Hematopoietic multipotent progenitor cell (in vitro differentiated cells): ENCODE results near the gene TEDC2. TPM values are rescaled to one million over a fixed set of nuclear protein-coding genes. Genes with fewer than 3 reads are reported as not detected.

Experiments
- DNase-seq, 3 donors: peaks; one replicate each; pipeline ENCODE4 v3.0.0-alpha.2; 2011 to 2015; ENCODE audit warnings: low read depth in 2 of 3, low spot score in 2 of 3
- total RNA-seq: library from RNA; depleted of rRNA; stranded (reverse); fragments of >200 nt; gene quantifications from one replicate; pipeline ENCODE4 v1.2.3, GENCODE V29; 2012

TEDC2 gene
- total RNA-seq, 1 donor, result 6.2 TPM

GRCh38 chr16:2464333-2464732 is 4.4 kb downstream of the TEDC2 start:
- no peak for DNase-seq

DNA sequence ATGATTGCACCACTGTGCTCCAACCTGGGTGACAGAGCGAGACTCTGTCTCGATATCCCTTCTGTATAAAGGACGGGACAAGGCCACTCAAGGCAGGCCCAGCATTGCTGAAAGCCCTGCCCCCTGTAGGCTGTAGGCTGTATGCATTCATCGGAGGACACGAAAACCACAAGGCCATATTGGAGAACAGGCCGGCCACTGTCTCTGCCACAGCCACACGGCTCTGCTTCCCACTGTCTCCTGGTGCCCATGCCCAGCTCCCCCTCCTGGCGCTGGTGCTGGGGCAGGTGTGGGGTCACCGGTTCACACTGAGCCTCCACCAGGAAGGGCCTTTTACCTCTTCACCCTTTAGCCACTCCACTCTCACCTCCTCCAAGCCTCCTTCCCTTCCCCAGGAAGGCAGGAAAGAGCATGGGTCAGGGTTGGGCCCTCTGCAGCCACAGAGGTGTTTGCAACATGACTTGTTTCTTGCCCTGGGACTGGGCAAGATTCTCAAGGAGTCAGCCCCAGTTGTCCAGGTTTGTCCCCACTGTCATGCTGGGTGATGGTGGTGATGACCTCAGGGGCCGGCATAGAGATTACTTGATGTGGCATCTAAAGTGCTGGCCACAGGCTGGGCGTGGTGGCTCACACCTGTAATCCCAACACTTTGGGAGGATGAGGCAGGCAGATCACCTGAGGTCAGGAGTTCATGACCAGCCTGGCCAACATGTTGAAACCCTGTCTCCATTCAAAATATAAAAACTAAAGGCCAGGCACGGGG is 5.9 kb downstream of the TEDC2 start:
- DNase-seq, result peak in 1 of 3 donors; percentile 33

GRCh38 chr16:2466667-2467527 is 7.0 kb downstream of the TEDC2 start:
- no peak for DNase-seq

- peak in 2 of 3 donors; percentile 33 to 39 for DNase-seq
These were observed 7.8 kb downstream of the TEDC2 start for GRCh38 chr16:2467528-2468232.

DNA sequence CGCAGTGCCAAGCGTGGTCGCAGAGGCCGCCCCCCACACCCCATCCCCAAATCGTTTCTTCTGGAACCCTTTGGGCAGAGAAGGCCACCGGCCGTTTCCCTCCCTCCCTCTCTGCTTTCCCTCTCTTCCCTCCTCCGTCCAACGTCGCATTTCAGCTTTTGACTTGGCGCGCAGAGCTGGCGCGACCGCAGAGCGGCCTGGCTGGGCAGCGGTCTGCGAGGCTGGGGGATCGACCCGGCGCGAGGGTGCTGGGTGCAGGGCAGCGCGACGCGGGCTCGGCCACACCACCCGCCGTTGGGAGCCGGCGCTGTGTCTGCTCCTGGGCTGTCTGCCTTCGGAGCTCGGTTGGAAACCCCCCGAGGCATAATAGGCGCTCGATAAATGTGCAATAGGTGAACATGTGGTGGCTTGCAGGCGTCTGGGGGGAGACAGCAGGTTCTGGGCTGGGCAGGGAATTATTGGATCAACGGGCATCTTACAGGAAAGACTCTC is 8.4 kb downstream of the TEDC2 start:
- DNase-seq, result no peak

- no peak for DNase-seq
These were observed 9.0 kb downstream of the TEDC2 start for GRCh38 chr16:2468725-2469398.

- no peak for DNase-seq
These were observed 9.7 kb downstream of the TEDC2 start for GRCh38 chr16:2469399-2470233.

DNA sequence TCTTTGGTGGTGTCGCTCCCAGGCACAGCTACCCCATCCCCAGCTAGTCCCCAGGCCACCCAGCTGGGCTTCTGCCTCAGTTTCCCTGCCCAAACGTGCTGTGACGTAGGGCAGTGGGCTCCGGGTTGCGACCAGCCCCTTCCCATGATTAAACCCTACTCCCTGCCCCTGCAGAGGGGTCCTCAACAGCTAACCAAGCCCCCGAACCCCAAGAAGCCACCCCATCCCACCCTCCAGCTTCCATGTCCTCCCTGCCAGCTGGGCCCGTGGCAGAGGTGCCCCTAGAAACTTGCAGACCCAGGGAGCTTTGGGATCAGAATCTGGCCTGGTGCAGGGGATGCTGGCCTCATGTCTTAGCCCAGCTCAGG is 10.3 kb downstream of the TEDC2 start:
- no peak for DNase-seq

DNA sequence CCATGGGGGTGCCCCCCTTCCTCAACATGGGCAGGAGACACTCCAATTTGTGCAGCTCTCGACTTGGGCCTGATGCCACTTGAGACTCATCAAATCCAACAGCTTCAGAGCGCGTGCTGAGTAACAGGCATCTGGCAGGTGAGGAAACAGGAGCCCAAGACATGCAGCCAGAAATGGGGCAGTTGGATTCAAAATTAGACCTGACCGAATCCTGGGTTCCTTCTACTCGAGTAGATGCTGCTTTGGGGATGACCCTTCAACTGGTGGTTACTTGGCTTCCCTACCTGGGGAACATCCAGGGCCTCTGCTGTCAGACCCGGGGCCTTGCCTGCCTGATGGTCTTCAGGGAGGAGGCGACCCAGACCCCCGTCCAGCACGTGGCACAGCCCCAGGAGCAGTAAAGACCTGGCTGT is 10.7 kb downstream of the TEDC2 start:
- DNase-seq, result no peak

GRCh38 chr16:2471016-2471652 is 11.2 kb downstream of the TEDC2 start, which contains the start of gene NTN3:
Gene NTN3 (plus strand): TSS chr16:2471297. CDS start chr16:2471702, 405 bp downstream.
- DNase-seq, result no peak

- no peak for DNase-seq
These were observed 12.0 kb downstream of the TEDC2 start for GRCh38 chr16:2471653-2472487.

DNA sequence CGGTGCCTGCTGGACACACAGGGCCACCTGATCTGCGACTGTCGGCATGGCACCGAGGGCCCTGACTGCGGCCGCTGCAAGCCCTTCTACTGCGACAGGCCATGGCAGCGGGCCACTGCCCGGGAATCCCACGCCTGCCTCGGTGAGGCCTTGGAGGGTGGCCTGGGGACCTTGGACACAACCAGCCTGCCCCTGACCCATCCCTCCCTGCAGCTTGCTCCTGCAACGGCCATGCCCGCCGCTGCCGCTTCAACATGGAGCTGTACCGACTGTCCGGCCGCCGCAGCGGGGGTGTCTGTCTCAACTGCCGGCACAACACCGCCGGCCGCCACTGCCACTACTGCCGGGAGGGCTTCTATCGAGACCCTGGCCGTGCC is 12.6 kb downstream of the TEDC2 start:
- DNase-seq, result no peak

GRCh38 chr16:2472885-2473445 is 13.1 kb downstream of the TEDC2 start:
- DNase-seq, result no peak

- DNase-seq, result peak in 1 of 3 donors; percentile 18
These were observed 13.6 kb downstream of the TEDC2 start for GRCh38 chr16:2473446-2473926.

DNA sequence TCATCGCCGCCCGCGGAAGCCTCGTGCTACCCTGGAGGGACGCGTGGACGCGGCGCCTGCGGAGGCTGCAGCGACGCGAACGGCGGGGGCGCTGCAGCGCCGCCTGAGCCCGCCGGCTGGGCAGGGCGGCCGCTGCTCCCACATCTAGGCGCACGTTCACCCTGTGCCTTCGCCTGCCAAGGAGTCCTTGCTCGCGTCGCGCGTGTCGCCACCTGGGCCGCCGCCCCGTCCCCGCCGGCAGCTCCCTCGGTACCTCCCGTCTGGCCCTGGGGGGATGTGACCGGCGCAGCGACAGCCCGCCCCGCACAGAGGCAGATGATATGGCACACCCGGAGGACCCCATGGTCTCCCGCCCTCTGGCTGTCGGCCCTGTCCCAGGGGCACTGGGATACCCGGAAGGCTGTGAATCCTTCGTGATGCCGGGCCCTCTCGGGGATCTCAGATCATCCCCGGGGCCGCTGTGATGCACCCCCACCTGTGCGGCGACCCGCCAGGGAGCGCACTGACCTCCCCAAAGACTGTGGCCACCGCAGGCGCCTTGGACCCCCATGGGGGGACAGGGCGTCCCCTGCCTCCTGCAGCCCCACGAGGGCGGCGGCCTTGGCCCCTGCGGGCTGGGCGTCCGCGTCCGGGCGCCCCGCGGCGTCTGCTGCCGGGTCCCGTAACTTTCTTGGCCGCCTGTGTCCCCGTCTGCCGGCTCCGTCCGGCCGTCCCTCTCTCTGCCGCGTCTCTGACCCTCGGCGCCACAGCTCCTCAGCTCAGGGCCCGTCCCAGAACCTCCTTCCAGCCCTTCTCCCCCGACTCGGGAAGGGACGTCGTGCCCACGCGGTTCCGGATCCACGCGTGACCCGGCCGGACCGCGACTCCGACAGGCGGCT is 14.3 kb downstream of the TEDC2 start:
- DNase-seq, result peak; percentile 46 to 49 (median 49)

DNA sequence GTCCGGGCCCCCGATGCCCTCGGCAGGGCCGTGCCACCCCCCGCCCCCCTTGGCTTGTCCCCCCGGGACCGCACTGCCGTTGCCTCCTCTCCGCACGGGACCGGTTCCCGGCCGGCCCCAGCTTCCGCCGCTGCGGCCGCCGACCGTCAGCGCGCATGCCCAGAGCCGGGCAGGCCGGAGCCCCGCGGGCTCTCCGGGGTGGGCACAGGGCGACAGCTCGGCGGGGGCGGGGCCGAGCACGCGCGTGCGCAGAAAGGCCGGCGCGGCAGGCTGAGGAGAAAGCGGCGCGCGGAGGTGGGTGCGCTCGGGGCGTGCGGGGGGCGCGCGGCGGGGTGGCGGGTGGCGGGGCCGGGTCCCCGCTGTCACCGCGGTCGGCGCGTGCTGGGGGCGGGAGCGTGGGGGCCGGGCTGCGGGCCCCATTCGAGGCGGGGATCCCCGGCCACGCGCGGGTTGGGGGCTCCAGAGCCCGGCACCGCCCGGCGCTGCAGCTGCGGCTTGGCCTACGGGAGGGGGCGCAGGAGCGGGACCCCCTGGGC is 15.0 kb downstream of the TEDC2 start, which contains the start of gene TBC1D24:
TBC1D24 (plus strand) TSS at position 251 of the 536 bp plus-strand sequence. CDS start 21,022 bp downstream, outside the sequence.
- peak; percentile 52 to 84 (median 83) for DNase-seq
